SK-N-SH (cell line): ENCODE measurements around the gene MGAT4A. TPM values are rescaled to one million over a fixed set of nuclear protein-coding genes. Genes with fewer than 3 reads are reported as not detected.

Experiments used
- CTCF ChIA-PET: fragments of 300-600, 350-600 bp; formaldehyde crosslinking; extraction: SDS; loops from one replicate; lab custom pipeline; 2021; lab: Yijun Ruan, JAX
- POLR2A ChIA-PET: fragments of 350-600 bp; sonication (Branson Sonifier 250); formaldehyde crosslinking; extraction: SDS; loops from one replicate; lab custom pipeline; 2020; ENCODE audit warnings: antibody characterized with exemption, inconsistent platforms; lab: Yijun Ruan, JAX
- DNase-seq: peaks from one replicate; pipeline ENCODE4 v3.0.0; 2012
- H2AFZ ChIP-seq: fragments of 200-600 bp; sonication (generic); 2 replicates; pipeline ENCODE4 v1.8.1; 2016; ENCODE audit warnings: antibody characterized with exemption, mild to moderate bottlenecking, low read depth
- H3F3A ChIP-seq: fragments of 200-600 bp; sonication (generic); replicated peaks from 2 replicates; pipeline ENCODE3; 2016; ENCODE audit warnings: antibody characterized with exemption, mild to moderate bottlenecking; ENCODE audit not compliant: insufficient read depth
- H3K27ac ChIP-seq, 2 experiments: fragments of 200-500 bp in 1 of 2; fragments of 200-600 bp in 1 of 2; sonication (Bioruptor generic) in 1 of 2; sonication (generic), shearing (Covaris generic) in 1 of 2; 2 replicates each; pipeline versions ENCODE4 v1.5.1 to v1.6.1; 2014 to 2016; ENCODE audit warnings: low read depth in 2 of 2, inconsistent platforms in 1 of 2, low read length in 1 of 2, mild to moderate bottlenecking in 1 of 2, mixed read lengths in 1 of 2
- H3K27me3 ChIP-seq: fragments of 200-600 bp; sonication (generic), shearing (Covaris generic); 2 replicates; pipeline ENCODE4 v1.6.1; 2016; ENCODE audit warnings: mixed run types; ENCODE audit not compliant: insufficient read depth
- H3K36me3 ChIP-seq, 2 experiments: fragments of 200-500 bp in 1 of 2; fragments of 200-600 bp in 1 of 2; sonication (Bioruptor generic) in 1 of 2; sonication (generic) in 1 of 2; replicated peaks in 1 of 2; 2 replicates each; pipeline versions ENCODE3 to v1.5.1; 2014 to 2016; ENCODE audit warnings: low read length in 1 of 2, mild to moderate bottlenecking in 1 of 2; ENCODE audit not compliant: insufficient read depth in 2 of 2, control insufficient read depth in 1 of 2
- H3K4me1 ChIP-seq, 2 experiments: fragments of 200-500 bp in 1 of 2; fragments of 200-600 bp in 1 of 2; sonication (Bioruptor generic) in 1 of 2; sonication (generic), shearing (Covaris generic) in 1 of 2; 2 replicates each; pipeline versions ENCODE4 v1.5.1 to v1.6.1; 2014 to 2016; ENCODE audit warnings: low read depth in 1 of 2, low read length in 1 of 2, mixed run types in 1 of 2; ENCODE audit not compliant: insufficient read depth in 2 of 2, control insufficient read depth in 1 of 2
- H3K4me2 ChIP-seq: fragments of 200-600 bp; sonication (generic), shearing (Covaris generic); 2 replicates; pipeline ENCODE4 v1.6.1; 2017; ENCODE audit warnings: mixed run types
- H3K4me3 ChIP-seq, 2 experiments: fragments of 200-500 bp in 1 of 2; fragments of 200-600 bp in 1 of 2; sonication (Bioruptor generic) in 1 of 2; sonication (generic), shearing (Covaris generic) in 1 of 2; 2 replicates each; pipeline versions ENCODE4 v1.5.1 to v1.8.1; 2014 to 2016; ENCODE audit warnings: low read depth in 2 of 2, inconsistent platforms in 1 of 2, low read length in 1 of 2, mild to moderate bottlenecking in 1 of 2, mixed read lengths in 1 of 2, moderate library complexity in 1 of 2
- H3K79me2 ChIP-seq: fragments of 200-600 bp; sonication (generic); 2 replicates; pipeline ENCODE4 v1.8.1; 2017; ENCODE audit warnings: mild to moderate bottlenecking; ENCODE audit not compliant: insufficient read depth
- H3K9ac ChIP-seq: fragments of 200-600 bp; sonication (generic); 2 replicates; pipeline ENCODE4 v1.6.1; 2017; ENCODE audit warnings: mixed run types
- H3K9me2 ChIP-seq: fragments of 200-600 bp; sonication (generic); 2 replicates; pipeline ENCODE4 v1.6.1; 2017; ENCODE audit warnings: mixed run types
- H3K9me3 ChIP-seq: fragments of 200-600 bp; sonication (generic); 2 replicates; pipeline ENCODE4 v1.6.1; 2017; ENCODE audit warnings: mixed run types, mild to moderate bottlenecking, moderate library complexity
- H4K20me1 ChIP-seq: fragments of 200-600 bp; sonication (generic); 2 replicates; pipeline ENCODE4 v1.6.1; 2017; ENCODE audit warnings: mild to moderate bottlenecking, mixed run types; ENCODE audit not compliant: insufficient read depth
- EP300 ChIP-seq, 2 experiments: IDR thresholded peaks; 2 replicates each; pipeline versions ENCODE4 v1.4.0 to v1.6.1; 2012; ENCODE audit warnings: borderline replicate concordance in 1 of 2, low read depth in 1 of 2, low read length in 1 of 2
- EZH2phosphoT487 ChIP-seq: fragments of 200-600 bp; sonication (generic); IDR thresholded peaks from 2 replicates; pipeline ENCODE4 v1.6.1; 2017; ENCODE audit warnings: low read depth, mixed run types, mild to moderate bottlenecking, antibody characterized with exemption, moderate library complexity, borderline replicate concordance
- FOSL2 ChIP-seq: IDR thresholded peaks from 2 replicates; pipeline ENCODE4 v1.4.0; 2012; ENCODE audit warnings: low read depth, mild to moderate bottlenecking, moderate library complexity, borderline replicate concordance
- FOXJ3 ChIP-seq: sonication (generic); formaldehyde crosslinking; IDR thresholded peaks from 2 replicates; pipeline ENCODE4 v1.5.1; 2020; ENCODE audit warnings: mild to moderate bottlenecking, missing genetic modification reagents
- GATA2 ChIP-seq: sonication (generic); formaldehyde crosslinking; IDR thresholded peaks from 2 replicates; pipeline ENCODE4 v1.5.0; 2020; ENCODE audit warnings: mild to moderate bottlenecking, missing genetic modification reagents
- MEF2A ChIP-seq: IDR thresholded peaks from 2 replicates; pipeline ENCODE4 v1.4.0; 2012; ENCODE audit warnings: low read depth, borderline replicate concordance
- MXI1 ChIP-seq: IDR thresholded peaks from 2 replicates; pipeline ENCODE4 v1.6.1; 2012; ENCODE audit warnings: mild to moderate bottlenecking, low read depth, low read length, improper control_type of control experiment
- NFIC ChIP-seq: IDR thresholded peaks from 2 replicates; pipeline ENCODE4 v1.4.0; 2012; ENCODE audit warnings: borderline replicate concordance
- RFX5 ChIP-seq: IDR thresholded peaks from 2 replicates; pipeline ENCODE4 v1.6.1; 2012; ENCODE audit warnings: mild to moderate bottlenecking, improper control_type of control experiment, low read length
- RXRA ChIP-seq: IDR thresholded peaks from 2 replicates; pipeline ENCODE4 v1.4.0; 2012; ENCODE audit warnings: low read depth, mild to moderate bottlenecking, borderline replicate concordance
- SIN3A ChIP-seq: IDR thresholded peaks from 2 replicates; pipeline ENCODE4 v1.6.1; 2012; ENCODE audit warnings: low read depth, mild to moderate bottlenecking, low read length, moderate library complexity, borderline replicate concordance
- TAF1 ChIP-seq: IDR thresholded peaks from 2 replicates; pipeline ENCODE4 v1.6.1; 2012; ENCODE audit warnings: low read depth, mild to moderate bottlenecking, low read length, moderate library complexity, borderline replicate concordance
- TEAD4 ChIP-seq: IDR thresholded peaks from 2 replicates; pipeline ENCODE4 v1.4.0; 2012; ENCODE audit warnings: mild to moderate bottlenecking, borderline replicate concordance; ENCODE audit not compliant: insufficient read depth
- YY1 ChIP-seq: IDR thresholded peaks from 2 replicates; pipeline ENCODE4 v1.4.0; 2012; ENCODE audit warnings: low read depth, mild to moderate bottlenecking
- WGBS: methylation state at CpG from one replicate; pipeline ENCODE4 v1.1.6; 2017; ENCODE audit warnings: low lambda C conversion rate; 5-methylcytosine and 5-hydroxymethylcytosine counted together
- polyA plus RNA-seq, 3 experiments: library from polyadenylated mRNA; depleted of rRNA; stranded (reverse); fragments of >200 nt; gene quantifications; 2 replicates each; pipeline ENCODE4 v1.2.3, GENCODE V29; 2012
- TF ChIP-seq, protein P1 (sequence below): IDR thresholded peaks from 2 replicates; pipeline ENCODE4 v1.6.1; 2012; ENCODE audit warnings: mild to moderate bottlenecking, low read depth, low read length, moderate library complexity
- TF ChIP-seq, protein P2 (sequence below): fragments of 150-350 bp; IDR thresholded peaks from 2 replicates; pipeline ENCODE4 v1.6.1; 2016; ENCODE audit warnings: mild to moderate bottlenecking, low read depth, low read length

The MGAT4A gene
- polyA plus RNA-seq, 1 of the 3 experiments (the other 2 are of a cell fraction) = 0.07 TPM

DNA sequence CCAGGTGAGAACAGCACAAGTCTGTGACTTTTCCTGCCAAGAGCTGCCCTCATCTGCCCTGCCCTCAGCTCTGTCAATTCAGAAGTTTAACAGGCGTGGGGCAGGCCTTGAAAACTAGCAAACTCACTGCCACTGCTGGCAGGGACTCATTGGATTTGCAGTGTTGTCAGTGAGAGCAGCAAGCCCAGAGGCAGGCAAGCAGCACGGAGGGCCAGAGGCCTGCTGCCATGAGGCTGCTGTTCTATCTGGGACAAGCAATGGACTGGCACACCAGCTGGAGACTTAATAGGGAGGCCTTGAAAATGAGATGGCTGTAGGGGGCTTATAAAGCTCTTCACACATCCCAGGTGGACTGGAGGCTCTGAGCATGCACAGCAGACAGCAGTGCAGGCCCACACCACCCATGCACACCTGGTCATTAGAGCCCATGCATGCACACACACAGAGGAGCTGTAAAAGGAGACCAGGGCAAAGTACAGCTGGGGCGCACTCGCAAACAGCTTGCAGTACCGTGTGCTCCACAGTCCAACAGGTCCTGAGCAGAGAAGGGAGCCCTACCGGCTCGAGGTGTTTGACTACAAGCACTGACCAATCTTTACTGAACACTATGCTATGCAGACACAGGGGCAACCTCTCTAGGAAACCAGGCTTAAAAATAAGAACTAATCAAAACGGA, 28.7 kb downstream of the MGAT4A start:
- 63% methylated on average over 8 of the region's 8 CpGs for WGBS
- H3K27ac ChIP-seq = no peak overlapping the region; a peak in 1 of 4 replicates
- H3K36me3 ChIP-seq = no peaks in the 10 kb centered on the region
- H3K4me3 ChIP-seq = no peak overlapping the region
- no peaks in the 10 kb centered on the region for H3F3A ChIP-seq
- no peaks in the 10 kb centered on the region for H4K20me1 ChIP-seq
- peaks cover 0 to 9% of the 10 kb centered on the region in 2 experiments; a peak in 1 of 4 replicates for H3K4me1 ChIP-seq
- no peaks in the 10 kb centered on the region for H3K27me3 ChIP-seq
- H3K4me2 ChIP-seq = no peak overlapping the region
- no peaks in the 10 kb centered on the region for H3K9me2 ChIP-seq
- POLR2A ChIA-PET = no interaction called here
- CTCF ChIA-PET = interaction anchor here (1.0 kb wide), 1 partner anchor 53 kb away, joined by 4 read pairs; no protein-coding TSS in a partner anchor
- no peaks in the 10 kb centered on the region for H3K9me3 ChIP-seq
- TF ChIP-seq MEF2A (no peak), MXI1 (no peak), EP300 (IDR thresholded peaks at IDR 0.05; ENCODE audit: borderline replicate concordance in 1 of 2, low read depth in 1 of 2, low read length in 1 of 2) (no peak), TEAD4 (no peak), EZH2phosphoT487 (no peak), GATA2 (CRISPR knock-in tag) (no peak), YY1 (no peak), FOXJ3 (no peak), RXRA (no peak), RFX5 (no peak), TAF1 (no peak), FOSL2 (no peak), NFIC (no peak), SIN3A (no peak)
- TF ChIP-seq, protein P1, sequence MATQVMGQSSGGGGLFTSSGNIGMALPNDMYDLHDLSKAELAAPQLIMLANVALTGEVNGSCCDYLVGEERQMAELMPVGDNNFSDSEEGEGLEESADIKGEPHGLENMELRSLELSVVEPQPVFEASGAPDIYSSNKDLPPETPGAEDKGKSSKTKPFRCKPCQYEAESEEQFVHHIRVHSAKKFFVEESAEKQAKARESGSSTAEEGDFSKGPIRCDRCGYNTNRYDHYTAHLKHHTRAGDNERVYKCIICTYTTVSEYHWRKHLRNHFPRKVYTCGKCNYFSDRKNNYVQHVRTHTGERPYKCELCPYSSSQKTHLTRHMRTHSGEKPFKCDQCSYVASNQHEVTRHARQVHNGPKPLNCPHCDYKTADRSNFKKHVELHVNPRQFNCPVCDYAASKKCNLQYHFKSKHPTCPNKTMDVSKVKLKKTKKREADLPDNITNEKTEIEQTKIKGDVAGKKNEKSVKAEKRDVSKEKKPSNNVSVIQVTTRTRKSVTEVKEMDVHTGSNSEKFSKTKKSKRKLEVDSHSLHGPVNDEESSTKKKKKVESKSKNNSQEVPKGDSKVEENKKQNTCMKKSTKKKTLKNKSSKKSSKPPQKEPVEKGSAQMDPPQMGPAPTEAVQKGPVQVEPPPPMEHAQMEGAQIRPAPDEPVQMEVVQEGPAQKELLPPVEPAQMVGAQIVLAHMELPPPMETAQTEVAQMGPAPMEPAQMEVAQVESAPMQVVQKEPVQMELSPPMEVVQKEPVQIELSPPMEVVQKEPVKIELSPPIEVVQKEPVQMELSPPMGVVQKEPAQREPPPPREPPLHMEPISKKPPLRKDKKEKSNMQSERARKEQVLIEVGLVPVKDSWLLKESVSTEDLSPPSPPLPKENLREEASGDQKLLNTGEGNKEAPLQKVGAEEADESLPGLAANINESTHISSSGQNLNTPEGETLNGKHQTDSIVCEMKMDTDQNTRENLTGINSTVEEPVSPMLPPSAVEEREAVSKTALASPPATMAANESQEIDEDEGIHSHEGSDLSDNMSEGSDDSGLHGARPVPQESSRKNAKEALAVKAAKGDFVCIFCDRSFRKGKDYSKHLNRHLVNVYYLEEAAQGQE = no peak
- TF ChIP-seq, protein P2, sequence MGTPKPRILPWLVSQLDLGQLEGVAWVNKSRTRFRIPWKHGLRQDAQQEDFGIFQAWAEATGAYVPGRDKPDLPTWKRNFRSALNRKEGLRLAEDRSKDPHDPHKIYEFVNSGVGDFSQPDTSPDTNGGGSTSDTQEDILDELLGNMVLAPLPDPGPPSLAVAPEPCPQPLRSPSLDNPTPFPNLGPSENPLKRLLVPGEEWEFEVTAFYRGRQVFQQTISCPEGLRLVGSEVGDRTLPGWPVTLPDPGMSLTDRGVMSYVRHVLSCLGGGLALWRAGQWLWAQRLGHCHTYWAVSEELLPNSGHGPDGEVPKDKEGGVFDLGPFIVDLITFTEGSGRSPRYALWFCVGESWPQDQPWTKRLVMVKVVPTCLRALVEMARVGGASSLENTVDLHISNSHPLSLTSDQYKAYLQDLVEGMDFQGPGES = no peak
- DNase-seq = peak; percentile 16
- H3K79me2 ChIP-seq = no peaks in the 10 kb centered on the region
- H2AFZ ChIP-seq = no peak overlapping the region
- H3K9ac ChIP-seq = no peak overlapping the region
